CD4-positive, alpha-beta T cell treated with Interleukin-17A for 4 hours (primary cell): Measurements from ENCODE around the gene NR5A1.

Experiments
- DNase-seq: peaks from one replicate; pipeline ENCODE4 v3.0.0-alpha.2; 2020; ENCODE audit warnings: mixed read lengths

Gene NR5A1

GRCh38 chr9:124506931-124507879 is at the start of gene NR5A1:
Gene NR5A1, minus strand, starts transcription at chr9:124507399. Its CDS starts 4,004 bp downstream, at chr9:124503395.
- DNase-seq: no peak

- DNase-seq: no peak
These were observed 47.8 kb upstream of the NR5A1 start for GRCh38 chr9:124555043-124555442.

- no peak for DNase-seq
These were observed 46.5 kb upstream of the NR5A1 start for GRCh38 chr9:124553738-124554137.

GRCh38 chr9:124552273-124552605 is 45.0 kb upstream of the NR5A1 start:
- no peak for DNase-seq

GRCh38 chr9:124551472-124552272 is 44.5 kb upstream of the NR5A1 start:
- DNase-seq: peak; percentile 8

- DNase-seq: no peak
These were observed 42.9 kb upstream of the NR5A1 start for GRCh38 chr9:124550072-124550471.

- no peak for DNase-seq
These were observed 41.8 kb upstream of the NR5A1 start for GRCh38 chr9:124549016-124549415.

- no peak for DNase-seq
These were observed 37.3 kb upstream of the NR5A1 start for GRCh38 chr9:124544535-124544934.

GRCh38 chr9:124541824-124542223 is 34.6 kb upstream of the NR5A1 start:
- no peak for DNase-seq

GRCh38 chr9:124537926-124538325 is 30.7 kb upstream of the NR5A1 start:
- DNase-seq: no peak

GRCh38 chr9:124535846-124536245 is 28.6 kb upstream of the NR5A1 start:
- DNase-seq: no peak

GRCh38 chr9:124532897-124533296 is 25.7 kb upstream of the NR5A1 start:
- DNase-seq: no peak

- no peak for DNase-seq
These were observed 23.9 kb upstream of the NR5A1 start for GRCh38 chr9:124531115-124531514.

GRCh38 chr9:124530246-124530645 is 23.0 kb upstream of the NR5A1 start:
- DNase-seq: no peak

GRCh38 chr9:124527781-124528180 is 20.6 kb upstream of the NR5A1 start:
- no peak for DNase-seq

GRCh38 chr9:124526174-124526573 is 19.0 kb upstream of the NR5A1 start:
- DNase-seq: no peak

GRCh38 chr9:124522121-124523098 is 15.2 kb upstream of the NR5A1 start:
- DNase-seq: no peak

- DNase-seq: no peak
These were observed 13.9 kb upstream of the NR5A1 start for GRCh38 chr9:124521142-124521541.

- no peak for DNase-seq
These were observed 13.0 kb upstream of the NR5A1 start for GRCh38 chr9:124520206-124520596.

GRCh38 chr9:124518116-124518515 is 10.9 kb upstream of the NR5A1 start:
- no peak for DNase-seq

- no peak for DNase-seq
These were observed 10.4 kb upstream of the NR5A1 start for GRCh38 chr9:124517600-124517999.

GRCh38 chr9:124514874-124515273 is 7.7 kb upstream of the NR5A1 start:
- DNase-seq: no peak

GRCh38 chr9:124514125-124514524 is 6.9 kb upstream of the NR5A1 start:
- DNase-seq: no peak
